Raji (cell line): ENCODE data around the gene WDR7.

Experiments used
- POLR2A ChIP-seq: IDR thresholded peaks from 2 replicates; pipeline ENCODE4 v1.6.1; 2011; ENCODE audit warnings: low read depth, low read length, control low read depth; ENCODE audit not compliant: insufficient read depth

Gene WDR7

DNA sequence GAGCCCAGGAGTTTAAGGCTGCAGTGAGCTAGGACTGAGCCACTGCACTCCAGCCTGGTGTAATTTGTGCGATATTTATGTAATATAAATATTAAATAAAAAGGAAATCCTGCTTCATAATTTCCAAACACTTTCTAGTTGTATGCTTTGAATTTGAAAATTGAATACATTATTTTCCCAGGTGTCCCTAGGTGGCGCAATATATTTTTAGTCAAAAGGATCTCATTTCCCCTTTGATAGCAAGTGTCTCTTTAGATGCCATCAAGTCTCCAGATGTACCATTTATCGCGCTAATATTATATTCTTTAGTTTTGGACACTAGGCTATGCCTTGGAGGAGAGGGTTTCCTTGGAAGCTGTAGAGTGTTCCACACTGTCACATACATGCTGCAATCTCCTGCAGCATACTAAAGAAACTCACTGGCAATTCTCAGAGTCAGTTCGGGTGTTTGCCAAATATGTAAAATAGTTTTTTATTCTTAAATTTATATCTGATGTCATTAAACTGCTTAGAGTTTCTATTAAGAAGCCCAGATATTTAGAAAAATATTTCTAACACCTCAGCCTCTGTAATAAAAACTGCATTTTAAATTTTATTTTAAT, 5.6 kb upstream of the WDR7 start:
- no peak for TF ChIP-seq POLR2A

DNA sequence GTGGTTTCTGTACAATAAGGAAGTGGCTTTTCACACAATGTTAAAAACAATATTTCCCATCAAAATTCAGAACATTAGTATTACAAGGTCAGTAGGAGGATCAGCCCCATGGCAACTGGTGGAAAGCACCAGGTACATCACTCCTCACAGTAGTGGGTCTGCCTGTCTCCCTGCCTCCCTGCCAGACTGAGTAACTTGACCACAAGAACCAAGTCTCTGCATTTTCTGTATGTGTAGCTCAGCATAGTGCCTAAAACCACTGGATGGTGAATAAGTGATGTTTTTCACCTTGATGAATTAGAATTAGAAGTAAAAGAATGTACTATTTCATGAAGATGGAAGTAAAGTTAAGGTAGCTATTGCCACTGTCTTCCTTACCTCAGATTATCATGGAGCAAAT, 4.1 kb upstream of the WDR7 start:
- no peak for TF ChIP-seq POLR2A

DNA sequence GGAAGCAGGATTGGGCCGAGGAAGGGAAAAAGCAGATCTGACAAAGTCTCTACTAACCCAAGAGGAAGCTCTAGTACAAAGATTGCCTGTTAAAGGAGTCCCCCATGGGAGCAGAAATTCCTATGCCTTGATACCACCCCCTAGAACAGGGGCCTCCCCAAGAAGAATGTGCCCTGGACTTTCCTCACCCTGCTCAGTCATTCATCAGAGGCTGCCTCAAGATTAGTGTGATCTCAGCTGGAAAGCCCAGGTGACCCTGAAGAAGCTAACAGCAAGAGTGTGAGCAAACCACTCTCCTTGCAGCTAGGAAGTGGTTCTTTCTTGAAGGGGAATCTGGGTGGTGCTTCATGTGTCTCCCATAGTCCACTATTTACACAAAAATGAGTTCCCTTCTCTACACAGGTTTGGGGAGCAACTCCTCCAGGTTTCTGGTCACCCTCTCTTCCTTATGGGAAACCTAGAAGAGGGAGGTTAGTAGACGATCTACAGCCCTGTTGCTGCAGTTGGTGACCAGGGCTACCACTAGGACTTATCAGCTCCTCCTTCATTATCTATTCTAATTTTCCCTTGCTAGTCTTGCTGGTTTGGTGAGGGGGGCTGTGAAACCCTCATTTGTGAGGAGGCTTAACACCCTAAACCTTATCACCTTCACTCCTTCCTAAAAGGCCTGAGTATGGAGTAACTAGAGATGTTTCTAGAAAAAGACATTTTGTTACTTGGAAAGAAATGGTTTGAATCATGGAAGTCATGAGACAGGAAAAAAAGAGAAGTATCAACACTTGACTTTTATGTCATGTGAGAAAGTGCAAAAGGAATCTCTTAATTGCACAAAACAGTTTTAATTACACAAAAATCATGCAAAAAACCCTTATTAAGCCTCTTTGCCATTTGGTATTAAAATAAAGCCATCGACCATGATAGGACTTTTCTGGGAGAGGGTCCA, 2.9 kb upstream of the WDR7 start:
- no peak for TF ChIP-seq POLR2A

DNA sequence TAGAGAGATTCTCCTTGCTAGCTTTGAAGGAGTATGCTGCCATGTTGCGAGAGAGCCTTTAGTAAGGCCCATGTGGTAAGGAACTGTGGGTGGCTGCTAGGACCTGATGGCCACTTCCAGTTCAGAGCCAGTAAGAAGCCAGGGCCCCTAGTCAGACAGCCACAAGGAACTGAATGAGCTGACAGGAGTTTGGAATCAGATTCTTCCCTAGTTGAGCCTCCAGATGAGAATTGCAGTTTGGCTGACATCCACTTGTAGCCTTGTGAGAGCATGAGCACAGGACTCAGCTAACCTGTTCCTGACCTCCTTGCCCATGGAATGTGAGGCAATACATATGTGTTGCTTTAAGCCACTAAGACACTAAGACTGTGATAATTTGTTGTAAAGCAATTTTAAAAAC, 1.2 kb upstream of the WDR7 start:
- no peak for TF ChIP-seq POLR2A

DNA sequence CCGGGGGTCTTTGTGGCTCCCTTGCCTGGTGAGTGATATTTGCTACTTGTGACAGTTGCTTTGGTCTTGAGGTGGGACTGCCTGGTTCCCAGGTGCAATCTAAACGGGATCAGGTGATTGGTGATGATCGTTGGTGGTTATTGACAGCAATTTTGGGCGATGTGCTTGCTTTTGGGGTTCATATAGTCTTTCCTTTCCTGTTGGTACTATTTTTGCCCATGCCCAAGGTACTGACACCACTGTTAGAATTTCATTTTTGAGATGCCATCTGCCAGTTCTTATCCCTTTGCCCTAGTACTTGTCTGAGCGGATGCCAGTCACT, 573 bp downstream of the WDR7 start:
- TF ChIP-seq POLR2A: no peak

DNA sequence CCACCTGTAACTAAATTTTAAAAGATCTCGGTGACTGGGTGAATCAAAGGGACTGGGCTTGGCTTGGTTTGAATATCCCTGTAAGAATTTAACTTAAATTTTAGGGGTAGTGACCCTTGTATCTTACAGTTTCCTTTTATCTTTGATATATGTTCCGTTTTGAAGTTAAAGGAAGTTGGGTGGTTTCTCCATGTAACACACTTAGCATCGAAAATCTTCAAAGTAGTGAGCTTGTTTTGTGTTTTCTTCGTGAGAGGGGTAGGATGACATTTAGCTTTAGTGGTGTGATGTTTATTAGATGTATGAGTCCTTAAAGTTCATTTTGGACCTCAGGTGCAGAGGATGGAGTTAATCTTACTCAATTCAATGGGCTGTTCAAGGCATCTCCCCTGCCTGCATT, 1.6 kb downstream of the WDR7 start:
- TF ChIP-seq POLR2A: no peak

DNA sequence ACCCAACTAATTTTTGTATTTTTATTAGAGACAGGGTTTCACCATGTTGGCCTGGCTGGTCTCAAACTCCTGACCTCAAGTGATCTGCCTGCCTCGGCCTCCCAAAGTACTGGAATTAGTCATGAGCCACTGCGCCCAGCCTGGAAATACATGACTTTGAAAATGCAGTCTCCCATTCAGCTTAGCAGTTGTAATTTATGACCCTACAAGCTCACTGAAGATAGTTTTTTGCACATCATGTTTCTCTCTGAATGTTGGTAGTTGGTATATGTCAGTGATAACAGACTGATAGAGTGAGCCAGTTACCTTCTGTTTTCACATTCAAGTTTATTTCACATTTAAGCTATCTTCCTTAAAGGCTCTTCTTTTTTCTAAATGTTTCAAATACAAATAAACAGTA, 7.1 kb downstream of the WDR7 start:
- TF ChIP-seq POLR2A: no peak

DNA sequence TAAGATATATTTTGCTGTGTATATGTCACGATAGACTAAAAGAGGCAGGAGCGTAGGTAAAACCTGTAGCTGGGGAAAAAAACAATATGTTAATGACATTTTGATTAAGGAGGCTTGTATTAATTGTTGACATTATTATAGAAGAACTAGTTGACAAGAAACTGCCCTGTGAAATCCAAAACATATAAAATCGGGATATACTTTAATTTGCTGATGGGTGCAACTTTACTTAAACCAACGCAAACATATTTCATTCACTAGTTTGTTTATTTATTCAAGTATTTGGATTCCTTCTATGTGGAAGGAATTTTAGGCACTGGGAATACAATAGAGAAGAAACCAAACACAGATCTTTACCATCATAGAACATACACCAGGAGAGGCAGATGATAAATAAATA, 8.0 kb downstream of the WDR7 start:
- TF ChIP-seq POLR2A: no peak

DNA sequence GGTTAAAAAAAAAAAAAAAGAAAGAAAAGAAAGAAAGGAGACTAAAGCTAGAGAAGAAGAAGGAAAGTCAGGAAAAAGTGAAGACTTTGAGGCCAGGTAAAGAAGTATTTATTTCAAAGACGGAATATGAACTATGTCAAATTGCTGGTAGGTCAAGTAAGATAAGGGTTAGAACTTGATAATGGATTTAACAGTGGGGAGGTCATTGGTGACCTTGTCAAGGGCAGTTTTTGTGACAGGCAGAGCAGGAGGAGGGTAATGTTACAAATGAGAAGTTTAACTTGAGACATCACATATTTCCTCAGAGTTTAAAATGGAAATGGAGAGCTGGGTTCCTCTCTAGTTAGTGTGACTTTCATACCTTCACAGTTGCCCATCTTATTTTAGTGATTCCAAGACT, 9.5 kb downstream of the WDR7 start:
- no peak for TF ChIP-seq POLR2A

DNA sequence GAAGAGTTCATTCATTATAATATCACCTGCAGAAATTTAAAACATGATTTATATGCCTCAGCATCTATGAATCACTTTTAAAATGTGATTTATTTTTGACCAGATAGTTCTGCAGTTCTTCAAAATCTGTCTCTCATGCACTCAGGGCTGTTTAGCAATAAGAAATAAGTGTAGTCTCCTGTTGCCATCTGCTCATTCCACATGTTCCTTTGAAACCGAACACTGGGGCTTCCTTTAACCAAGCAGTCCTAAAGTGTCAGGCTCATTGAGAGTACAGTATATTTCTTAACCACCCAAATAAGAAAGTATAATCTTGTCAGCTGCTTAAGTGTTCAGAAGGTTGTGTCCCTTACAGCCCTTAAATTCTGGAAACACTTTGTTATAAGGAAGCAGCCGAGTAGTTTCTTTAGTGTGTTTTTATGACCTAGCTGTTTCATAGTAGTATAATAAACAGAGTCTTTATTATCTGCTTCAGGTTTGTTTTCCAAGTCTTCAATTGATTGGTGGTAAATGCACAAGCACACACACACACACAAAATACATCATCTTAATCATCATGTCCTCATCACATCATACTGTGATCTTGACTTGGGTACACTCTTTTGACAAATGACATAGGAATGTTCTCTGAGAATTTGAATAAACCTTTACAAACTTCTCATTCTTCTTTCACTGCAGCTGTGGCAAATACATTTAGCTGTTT, 10.4 kb downstream of the WDR7 start:
- no peak for TF ChIP-seq POLR2A

DNA sequence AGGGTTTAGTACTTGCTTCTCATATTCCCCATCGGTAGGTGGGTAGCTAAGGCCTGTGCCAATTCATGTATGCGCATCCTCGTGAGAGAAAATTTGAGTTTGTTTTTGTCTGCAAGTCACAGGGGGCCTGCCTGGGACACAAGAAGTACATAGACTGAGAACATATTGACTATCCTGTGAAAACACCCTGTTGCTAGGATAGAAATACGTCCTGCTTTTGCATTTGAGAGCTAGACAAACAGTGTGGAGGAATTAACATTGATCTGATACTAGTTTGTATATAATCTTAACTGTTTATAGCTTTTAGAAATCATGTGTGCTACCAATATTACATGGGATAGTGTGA, 10.9 kb downstream of the WDR7 start:
- TF ChIP-seq POLR2A: no peak

DNA sequence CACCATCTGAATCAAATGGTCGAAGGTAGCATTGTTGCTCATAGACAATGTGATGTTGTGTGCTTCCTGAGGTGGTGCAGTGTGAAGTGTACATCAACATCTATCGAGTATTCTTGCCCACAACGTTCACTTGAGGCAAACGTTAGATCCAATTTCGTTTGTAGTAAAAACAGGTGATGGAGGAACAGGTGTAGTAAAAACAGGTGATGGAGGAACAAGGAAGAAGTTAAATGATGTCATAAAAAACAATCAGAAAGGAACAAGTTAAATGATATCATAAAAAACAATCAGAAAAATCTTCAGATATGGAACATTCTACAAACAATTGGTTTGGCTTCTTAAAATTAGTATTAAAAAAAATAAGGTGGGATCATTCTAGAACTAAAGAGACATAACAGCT, 11.3 kb downstream of the WDR7 start:
- no peak for TF ChIP-seq POLR2A

DNA sequence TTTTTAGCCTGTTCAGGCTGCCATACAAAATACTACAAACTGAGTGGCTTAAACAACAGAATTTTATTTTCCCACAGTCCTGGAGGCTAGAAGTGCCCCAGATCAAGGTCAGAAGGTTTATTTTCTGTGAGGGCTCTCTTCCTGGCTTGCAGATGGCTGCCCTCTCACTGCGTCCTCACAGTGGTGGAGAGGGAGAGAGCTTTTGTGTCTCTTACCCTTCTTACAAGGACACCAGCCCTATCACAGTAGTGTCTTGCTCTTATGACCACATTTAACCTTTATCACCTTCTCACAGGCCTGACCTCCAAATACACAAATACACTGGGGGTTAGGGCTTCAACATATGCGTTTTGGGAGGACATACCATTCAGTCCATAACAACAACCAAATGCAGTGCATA, 11.7 kb downstream of the WDR7 start:
- TF ChIP-seq POLR2A: no peak

DNA sequence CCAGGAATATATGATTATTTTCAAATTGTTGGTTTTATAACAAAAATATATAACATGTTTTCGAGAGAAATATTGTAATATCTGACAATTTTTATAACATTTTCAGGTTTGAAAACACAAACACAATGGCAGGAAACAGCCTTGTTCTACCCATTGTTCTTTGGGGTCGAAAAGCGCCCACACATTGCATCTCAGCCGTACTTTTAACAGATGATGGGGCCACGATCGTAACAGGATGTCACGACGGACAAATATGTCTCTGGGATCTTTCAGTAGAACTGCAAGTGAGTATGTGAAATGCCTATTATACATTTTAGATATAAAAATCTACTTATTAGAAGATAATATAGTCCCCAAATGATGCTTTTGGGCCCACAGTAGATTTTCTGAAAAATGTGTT, 21.2 kb downstream of the WDR7 start:
- no peak for TF ChIP-seq POLR2A

DNA sequence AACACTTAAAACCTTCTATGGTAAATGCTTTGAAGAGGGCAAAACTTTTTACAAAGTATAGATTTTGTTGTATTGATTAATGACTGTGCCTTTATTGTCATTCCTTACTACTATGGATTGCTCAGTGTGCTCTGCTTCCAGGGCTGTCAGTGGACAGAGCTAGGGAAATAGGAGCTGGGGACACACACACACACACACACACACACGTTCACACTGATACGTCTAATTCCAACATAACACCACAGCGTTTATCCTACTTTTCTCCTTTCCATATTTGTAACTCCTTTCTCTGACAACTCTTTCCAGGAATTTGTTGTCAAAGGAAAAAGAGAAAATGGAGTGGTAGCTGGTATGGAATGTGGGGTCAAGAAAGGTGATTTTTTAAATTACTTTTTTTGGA, 21.8 kb downstream of the WDR7 start:
- TF ChIP-seq POLR2A: no peak

DNA sequence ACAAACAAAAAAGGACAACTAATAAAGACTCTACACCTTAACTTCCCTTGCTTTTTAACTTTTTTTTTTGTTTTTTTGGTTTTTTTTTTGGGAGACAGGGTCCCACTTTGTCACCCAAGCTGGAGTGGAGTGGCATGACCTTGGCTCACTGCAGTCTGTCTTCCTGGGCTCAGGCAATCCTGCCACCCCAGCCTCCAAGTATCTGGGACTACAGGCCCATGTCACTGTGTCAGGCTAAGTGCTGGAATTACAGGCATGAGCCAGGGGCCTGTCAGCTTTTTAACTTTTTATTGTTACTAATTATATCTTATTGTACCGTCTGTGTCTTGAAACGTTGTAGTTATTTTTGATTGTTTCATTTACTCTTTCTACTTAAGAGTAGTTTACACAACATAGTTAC, 25.5 kb downstream of the WDR7 start:
- no peak for TF ChIP-seq POLR2A
